Aorta (tissue), 5 donors: ENCODE data around the gene MTHFD1L. TPM values are rescaled to one million over a fixed set of nuclear protein-coding genes. Genes with fewer than 3 reads are reported as not detected.
A peak's percentile ranks its signal among the peaks of the same experiment; 100 is the strongest.

Source experiments
- ATAC-seq: fragments of 200-7000 bp; cut with Tn5 transposase; one replicate; pipeline ENCODE4 v1.9.1; 2022; ENCODE audit warnings: moderate library complexity; ENCODE audit not compliant: low FRiP score
- DNase-seq, 2 donors: peaks; one replicate each; pipeline ENCODE4 v3.0.0-alpha.2; 2020
- H3K27ac ChIP-seq, 2 donors: one replicate each; pipeline ENCODE4 v1.5.1; 2013; ENCODE audit warnings: low read length in 2 of 2, mild to moderate bottlenecking in 2 of 2, moderate library complexity in 2 of 2, control low read depth in 1 of 2, inconsistent platforms in 1 of 2, low read depth in 1 of 2
- H3K27me3 ChIP-seq, 2 donors: one replicate each; pipeline ENCODE4 v1.6.1; 2013; ENCODE audit warnings: control low read depth in 1 of 2, low read length in 1 of 2, mild to moderate bottlenecking in 1 of 2, moderate library complexity in 1 of 2; ENCODE audit not compliant: insufficient read depth in 2 of 2, control insufficient read depth in 1 of 2
- H3K36me3 ChIP-seq, 2 donors: one replicate each; pipeline ENCODE4 v1.6.1; 2013; ENCODE audit warnings: control low read depth in 1 of 2, low read length in 1 of 2, mild to moderate bottlenecking in 1 of 2; ENCODE audit not compliant: insufficient read depth in 2 of 2, control insufficient read depth in 1 of 2
- H3K4me1 ChIP-seq, 2 donors: one replicate each; pipeline ENCODE4 v1.6.1; 2013; ENCODE audit warnings: low read length in 2 of 2, control low read depth in 1 of 2, mild to moderate bottlenecking in 1 of 2, moderate library complexity in 1 of 2; ENCODE audit not compliant: insufficient read depth in 2 of 2, control insufficient read depth in 1 of 2
- H3K4me3 ChIP-seq, 2 donors: one replicate each; pipeline ENCODE4 v1.5.1; 2013; ENCODE audit warnings: low read length in 2 of 2, control low read depth in 1 of 2, mild to moderate bottlenecking in 1 of 2
- H3K9me3 ChIP-seq: one replicate; pipeline ENCODE4 v1.6.1; 2013; ENCODE audit warnings: mild to moderate bottlenecking, low read length; ENCODE audit not compliant: control insufficient read depth
- WGBS, 2 donors: extraction: QIAGEN DNeasy Blood & Tissue Kit; methylation state at CpG; one replicate each; pipeline ENCODE4 v1.1.7; 2013; 5-methylcytosine and 5-hydroxymethylcytosine counted together
- intact Hi-C, 2 donors: fragments of 100-400 bp; cut with DNase I; formaldehyde crosslinking; loops; one replicate each; pipeline versions ENCODE4 v1.14.2 to v1.15.0; 2022
- polyA plus RNA-seq, 2 donors: library from polyadenylated mRNA; stranded (reverse); fragments of 200-250 nt; gene quantifications; one replicate each; pipeline ENCODE4 v1.2.3, GENCODE V29; 2013
- total RNA-seq, 2 donors: library from RNA; stranded (reverse); fragmentation: NEBNext Ultra II Directional; extraction: Animal tissue kit (Norgen Biotek cat#: 25700); gene quantifications; one replicate each; pipeline ENCODE4 v1.2.1, GENCODE V29; 2021
- donor health status: healthy with polysubstance abuse.
- donor health status: Bipolar disorder and iron deficiency.
- donor health status: DM: no; HTN: no; CAD: no.
- donor health status: DM: no; HTN: no; CAD: no.
- donor health status: DM: yes; HTN: yes; CAD: no.

Gene MTHFD1L
- total and polyA plus RNA-seq, 4 donors, result 20.4 to 65.8 (median 55.7) TPM

DNA sequence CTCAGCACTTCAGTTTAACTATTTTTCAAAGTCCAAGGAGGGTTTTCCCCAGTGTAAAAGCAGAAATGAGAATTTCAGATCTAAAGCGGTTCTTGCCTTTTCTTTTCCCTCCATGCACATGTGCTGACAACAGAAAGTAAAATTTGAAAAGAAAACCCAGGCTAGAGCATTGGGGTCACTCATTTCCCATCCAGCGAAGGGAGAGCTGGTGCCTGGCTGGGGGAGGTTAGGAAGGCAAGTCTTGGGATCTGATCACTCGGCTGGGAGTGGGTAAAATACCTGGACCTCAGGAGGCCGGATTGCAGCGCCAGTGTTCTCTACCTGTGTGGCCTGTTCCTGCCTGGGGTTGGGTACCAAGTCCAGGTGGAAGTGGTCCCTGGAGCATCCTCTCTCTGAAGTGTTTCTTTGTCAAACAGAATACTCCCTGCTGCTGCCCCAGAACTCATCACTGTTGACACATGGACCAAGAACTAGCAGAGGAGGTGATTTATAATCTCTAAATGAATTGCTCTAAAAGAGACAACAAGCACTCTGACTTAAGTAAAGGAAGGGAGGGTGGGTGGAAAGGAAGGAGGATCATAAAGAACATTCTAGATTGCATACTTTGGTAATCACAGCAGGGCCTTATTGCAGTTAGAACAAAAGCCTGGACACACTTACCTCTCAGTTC is 136.0 kb downstream of the MTHFD1L start:
- intact Hi-C loops, result no loop called here
- H3K4me1 ChIP-seq, result no peaks in the 10 kb centered on the region
- no peaks in the 10 kb centered on the region for H3K27me3 ChIP-seq
- ATAC-seq, result no peak
- H3K9me3 ChIP-seq, result no peaks in the 10 kb centered on the region
- no peak overlapping the region for H3K4me3 ChIP-seq
- DNase-seq, result no peak
- H3K27ac ChIP-seq, result no peak overlapping the region
- H3K36me3 ChIP-seq, result no peaks in the 10 kb centered on the region
- WGBS, 2 donors, result 94 to 98% methylated on average over 5 of the region's 5 CpGs

- no peaks in the 10 kb centered on the region for H3K36me3 ChIP-seq
- H3K27ac ChIP-seq, result no peak overlapping the region
- ATAC-seq (no peak), DNase-seq (no peak)
- no peaks in the 10 kb centered on the region for H3K4me1 ChIP-seq
- no peaks in the 10 kb centered on the region for H3K27me3 ChIP-seq
- WGBS, 2 donors, result 84 to 85% methylated on average over 2 of the region's 2 CpGs
- H3K9me3 ChIP-seq, result no peaks in the 10 kb centered on the region
- H3K4me3 ChIP-seq, result no peak overlapping the region
- intact Hi-C loops, result no loop called here
Measured at GRCh38 chr6:151002057-151002450, 136.6 kb downstream of the MTHFD1L start.

DNA sequence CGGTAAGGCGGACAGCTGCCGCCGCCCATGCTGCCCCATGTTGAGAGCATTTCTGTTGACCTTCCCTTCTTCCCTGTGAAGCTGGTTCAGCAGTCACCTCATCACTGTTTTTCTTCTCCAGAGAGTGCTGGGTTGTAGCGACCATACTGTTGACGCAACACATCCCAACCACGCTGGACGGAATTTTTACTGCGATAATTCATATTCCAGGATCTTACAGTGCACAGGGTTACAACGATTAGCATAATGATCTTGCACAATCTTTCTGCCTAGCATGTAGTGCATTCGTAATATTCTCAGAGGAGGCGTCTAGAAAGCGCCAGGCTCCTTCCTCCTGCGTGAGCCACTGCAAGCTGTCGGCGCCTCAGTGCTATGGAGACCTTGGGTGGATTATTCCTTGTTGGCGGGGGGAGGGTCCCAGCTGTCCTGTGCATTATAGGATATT is 137.0 kb downstream of the MTHFD1L start:
- no peaks in the 10 kb centered on the region for H3K4me1 ChIP-seq
- H3K36me3 ChIP-seq, result no peaks in the 10 kb centered on the region
- intact Hi-C loops, result no loop called here
- H3K27ac ChIP-seq, result no peak overlapping the region
- H3K27me3 ChIP-seq, result no peaks in the 10 kb centered on the region
- ATAC-seq (no peak), DNase-seq (no peak)
- 96% methylated on average over 17 of the region's 17 CpGs for WGBS, 2 donors
- H3K9me3 ChIP-seq, result no peaks in the 10 kb centered on the region
- H3K4me3 ChIP-seq, result no peak overlapping the region

- intact Hi-C loops, result no loop called here
- Histone ChIP-seq H3K27me3 (no peaks in the 10 kb centered on the region), H3K9me3 (no peaks in the 10 kb centered on the region), H3K4me3 (no peak overlapping the region), H3K4me1 (no peaks in the 10 kb centered on the region), H3K36me3 (no peaks in the 10 kb centered on the region), H3K27ac (no peak overlapping the region)
- ATAC-seq, result peak; percentile 78
- DNase-seq, result no peak
- 26 to 28% methylated on average over 8 of the region's 8 CpGs for WGBS, 2 donors
Measured at GRCh38 chr6:151004383-151005024, 139.0 kb downstream of the MTHFD1L start.

DNA sequence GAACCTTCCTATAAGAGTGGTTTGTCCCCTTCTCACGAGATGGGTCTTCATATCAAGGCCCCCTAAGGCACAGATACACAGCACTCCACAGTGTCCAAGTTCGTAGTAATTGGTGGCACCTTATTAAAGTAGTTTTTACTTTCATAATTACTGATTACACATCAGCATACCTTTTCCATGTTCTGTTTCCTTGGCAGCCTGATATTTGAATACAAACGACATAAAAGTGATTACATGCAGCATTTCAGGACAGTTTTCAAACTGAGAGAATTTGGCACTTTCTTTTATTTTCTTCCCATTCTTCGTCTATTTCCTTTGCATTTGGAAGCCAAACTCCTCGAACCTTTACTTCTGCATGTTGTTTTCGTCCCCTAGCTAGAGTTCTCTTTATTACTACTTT is 139.7 kb downstream of the MTHFD1L start:
- WGBS, 2 donors, result 58 to 69% methylated on average over 6 of the region's 6 CpGs
- no peaks in the 10 kb centered on the region for H3K27me3 ChIP-seq
- no peak for DNase-seq
- no peaks in the 10 kb centered on the region for H3K4me1 ChIP-seq
- no peak for ATAC-seq
- H3K9me3 ChIP-seq, result no peaks in the 10 kb centered on the region
- no peak overlapping the region for H3K27ac ChIP-seq
- H3K4me3 ChIP-seq, result no peak overlapping the region
- H3K36me3 ChIP-seq, result no peaks in the 10 kb centered on the region
- intact Hi-C loops, result no loop called here

GRCh38 chr6:151005896-151006632 is 140.6 kb downstream of the MTHFD1L start:
- no peak overlapping the region for H3K27ac ChIP-seq

DNA sequence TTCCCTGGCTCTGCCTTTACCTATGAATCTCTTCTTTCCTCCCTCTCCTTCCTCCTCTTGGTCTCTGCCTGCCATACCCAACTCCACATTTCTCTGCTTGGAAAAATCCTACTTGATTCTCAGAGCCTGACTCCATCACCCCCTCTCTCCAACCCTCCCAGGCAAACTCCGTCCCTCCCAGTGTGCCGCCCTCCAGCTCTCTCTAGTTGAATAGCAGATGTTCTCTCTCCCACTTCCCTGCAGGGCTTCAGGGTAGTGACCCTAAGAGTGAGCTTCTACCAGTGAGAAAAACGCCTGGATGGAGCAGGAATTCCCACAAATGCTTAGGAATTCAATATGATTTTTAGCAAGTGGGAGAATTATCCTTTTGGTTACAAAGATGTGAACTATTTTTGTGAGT is 141.6 kb downstream of the MTHFD1L start:
- Histone ChIP-seq H3K4me1 (no peaks in the 10 kb centered on the region), H3K9me3 (no peaks in the 10 kb centered on the region), H3K27ac (no peak overlapping the region), H3K36me3 (no peaks in the 10 kb centered on the region), H3K27me3 (no peaks in the 10 kb centered on the region), H3K4me3 (no peak overlapping the region)
- DNase-seq (no peak), ATAC-seq (no peak)
- intact Hi-C loops, result no loop called here
- 77 to 85% methylated on average over 3 of the region's 3 CpGs for WGBS, 2 donors

More at GRCh38 chr6:151005896-151006632, 140.6 kb downstream of the MTHFD1L start:
- Histone ChIP-seq H3K9me3 (no peaks in the 10 kb centered on the region), H3K4me3 (no peak overlapping the region), H3K4me1 (no peaks in the 10 kb centered on the region), H3K36me3 (no peaks in the 10 kb centered on the region), H3K27me3 (no peaks in the 10 kb centered on the region)
- no peak for ATAC-seq
- intact Hi-C loops, result no loop called here
- DNase-seq, result no peak
- WGBS, 2 donors, result 94 to 96% methylated on average over 13 of the region's 13 CpGs

GRCh38 chr6:151007922-151008321 is 142.4 kb downstream of the MTHFD1L start:
- intact Hi-C loops, result no loop called here
- Histone ChIP-seq H3K4me3 (no peak overlapping the region), H3K4me1 (no peaks in the 10 kb centered on the region), H3K27me3 (no peaks in the 10 kb centered on the region), H3K27ac (no peak overlapping the region), H3K9me3 (no peaks in the 10 kb centered on the region), H3K36me3 (no peaks in the 10 kb centered on the region)
- WGBS, 2 donors, result 32 to 44% methylated on average over 4 of the region's 4 CpGs
- DNase-seq (no peak), ATAC-seq (no peak)
